Measurements from ENCODE around the gene MIGA2.

Gene MIGA2

DNA sequence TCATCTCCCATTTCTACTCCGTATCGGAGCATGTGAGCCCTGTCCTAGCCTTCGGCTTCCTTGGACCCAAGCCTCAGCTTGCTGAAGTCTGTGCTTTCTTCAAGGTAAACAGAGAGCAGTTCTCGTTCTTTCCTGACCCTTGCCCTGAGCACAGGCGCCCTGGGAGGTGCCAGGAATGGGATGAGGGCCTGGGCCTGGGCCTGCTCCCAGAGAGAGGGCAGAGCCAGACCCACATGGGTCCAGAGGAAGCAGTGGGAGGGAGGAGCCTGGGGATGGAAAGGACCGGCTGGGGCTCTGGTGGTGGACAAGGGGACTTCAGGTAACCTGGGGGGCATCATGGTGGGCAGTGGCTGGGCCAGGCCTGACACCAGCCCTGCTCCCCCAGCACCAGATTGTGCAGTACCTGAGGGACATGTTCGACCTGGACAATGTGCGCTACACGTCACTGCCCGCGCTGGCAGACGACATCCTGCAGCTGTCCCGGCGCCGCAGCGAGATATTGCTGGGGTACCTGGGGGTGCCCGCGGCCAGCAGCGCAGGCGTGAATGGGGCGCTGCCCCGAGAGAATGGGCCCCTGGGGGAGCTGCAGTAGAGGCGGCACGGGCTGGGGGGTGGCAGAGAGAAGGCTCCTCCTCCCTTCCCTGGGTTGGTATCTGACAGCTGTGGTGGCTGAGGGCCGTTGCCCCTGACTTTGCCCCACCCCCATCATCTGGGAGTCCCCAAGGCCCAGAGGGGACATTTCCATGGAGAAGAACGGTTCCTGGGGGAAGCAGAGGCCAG lies 33.6 kb downstream of the MIGA2 start:
- no peak for FAIRE-seq

DNA sequence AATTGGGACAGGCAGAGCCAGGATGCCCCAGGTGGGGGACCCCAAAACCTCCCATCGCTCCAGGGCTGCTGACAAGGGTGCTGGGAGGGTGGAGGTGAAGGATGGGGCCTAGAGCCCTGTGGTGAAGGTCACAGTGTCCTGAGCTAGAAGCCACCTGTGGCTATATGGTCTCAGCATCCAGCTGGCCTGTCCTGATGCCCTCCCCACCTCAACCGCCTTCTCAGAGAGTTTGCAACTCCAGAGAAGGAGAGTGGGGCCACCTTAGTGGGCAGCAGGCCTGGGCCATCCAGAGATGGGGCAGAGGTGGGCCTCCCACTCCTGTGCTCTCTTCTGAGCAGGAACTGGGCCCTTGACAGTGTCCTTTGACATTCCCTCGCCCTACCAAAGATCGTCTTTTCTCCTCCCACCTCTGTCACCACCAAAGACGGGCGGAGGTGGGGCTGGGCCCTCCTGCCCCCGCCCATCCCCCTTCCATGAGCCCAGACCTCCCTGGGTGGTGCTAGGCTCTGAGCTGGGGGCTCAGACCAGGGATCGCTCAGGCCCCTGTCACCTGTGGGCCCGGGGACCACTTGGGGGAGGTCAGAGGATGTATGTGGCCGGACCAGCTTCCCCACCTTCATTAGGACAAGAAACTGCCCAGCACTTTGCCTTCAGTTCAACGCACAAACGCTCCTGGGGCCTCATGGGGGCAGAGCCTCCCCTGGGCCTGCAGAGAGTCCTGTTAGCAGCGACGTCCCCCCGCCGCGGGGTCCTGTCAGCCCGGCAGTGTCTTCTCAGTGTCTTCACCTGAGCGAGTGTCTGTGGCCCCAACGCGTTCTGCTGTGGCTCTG lies 34.5 kb downstream of the MIGA2 start:
- FAIRE-seq (no peak), DNase-seq (ENCODE audit: extremely low spot score, insufficient read length, low read depth) (no peak)

More for the DNA sequence above, 33.6 kb downstream of the MIGA2 start:
- no peak for DNase-seq (ENCODE audit: extremely low spot score, insufficient read length, low read depth)

DNA sequence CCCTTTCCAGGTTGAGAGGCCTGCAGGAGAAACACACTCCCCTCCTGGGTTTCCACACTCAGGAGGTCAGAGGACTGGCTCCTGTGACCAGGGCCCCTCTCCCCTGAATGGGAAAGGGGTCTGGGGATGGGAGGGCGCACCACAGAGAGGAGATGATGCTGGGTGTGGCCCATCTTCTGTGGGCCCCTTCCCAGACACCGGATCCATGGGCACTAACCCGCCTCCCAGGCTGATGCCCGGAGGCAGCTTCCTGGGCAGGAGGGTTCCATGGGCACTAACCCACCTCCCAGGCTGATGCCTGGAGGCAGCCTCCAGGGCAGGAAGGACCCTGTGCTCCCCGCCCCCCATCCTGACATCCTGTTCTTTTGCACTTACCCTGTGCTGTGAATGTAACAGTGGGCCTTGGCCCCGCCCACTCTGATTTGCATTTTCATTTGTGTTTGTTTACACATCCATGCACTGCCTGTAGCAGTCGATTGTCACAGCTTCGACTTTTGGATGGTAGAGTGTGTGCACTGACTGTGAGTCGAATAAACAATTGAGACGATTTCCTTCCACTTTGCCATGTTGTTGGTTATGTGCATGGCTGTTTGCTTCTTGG lies 35.2 kb downstream of the MIGA2 start:
- DNase-seq (ENCODE audit: extremely low spot score, insufficient read length, low read depth) (no peak), FAIRE-seq (no peak)

DNA sequence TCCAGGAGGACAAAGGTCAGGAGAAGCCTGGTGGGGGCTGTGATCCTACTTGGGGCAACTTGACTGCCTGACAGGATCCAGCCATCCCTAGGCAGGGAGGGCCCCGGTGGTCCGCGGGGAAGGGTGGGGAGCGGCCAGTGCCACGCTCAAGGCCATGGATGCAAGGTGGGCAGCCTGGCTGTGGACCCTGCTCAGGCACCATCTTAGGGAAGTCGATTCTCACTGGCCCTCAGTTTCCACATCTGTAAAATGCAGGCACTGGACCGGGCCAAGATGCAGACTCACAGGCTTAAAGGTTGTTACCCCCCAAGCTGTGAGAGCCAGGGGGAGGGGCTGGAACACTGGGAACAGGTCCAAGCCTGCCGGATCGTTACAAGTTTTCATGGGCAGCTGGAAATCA lies 35.7 kb downstream of the MIGA2 start:
- FAIRE-seq: no peak
- no peak for DNase-seq (ENCODE audit: extremely low spot score, insufficient read length, low read depth)

DNA sequence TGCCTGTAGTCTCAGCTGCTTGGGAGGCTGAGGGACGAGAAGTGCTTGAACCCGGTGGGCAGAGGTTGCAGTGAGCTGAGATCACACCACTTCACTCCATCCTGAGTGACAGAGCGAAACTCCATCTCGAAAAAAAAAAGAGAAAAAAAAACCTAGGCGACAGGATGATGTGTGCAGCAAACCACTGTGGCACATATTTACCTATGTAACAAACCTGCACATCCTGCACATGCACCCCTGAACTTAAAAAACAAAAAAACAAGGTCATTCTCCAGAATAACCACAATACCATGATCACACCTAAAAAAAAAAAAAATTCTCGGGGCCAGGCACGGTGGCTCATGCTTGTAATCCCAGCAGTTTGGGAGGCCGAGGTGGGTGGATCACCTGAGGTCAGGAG lies 37.0 kb downstream of the MIGA2 start:
- DNase-seq (ENCODE audit: extremely low spot score, insufficient read length, low read depth): no peak
- FAIRE-seq: no peak

DNA sequence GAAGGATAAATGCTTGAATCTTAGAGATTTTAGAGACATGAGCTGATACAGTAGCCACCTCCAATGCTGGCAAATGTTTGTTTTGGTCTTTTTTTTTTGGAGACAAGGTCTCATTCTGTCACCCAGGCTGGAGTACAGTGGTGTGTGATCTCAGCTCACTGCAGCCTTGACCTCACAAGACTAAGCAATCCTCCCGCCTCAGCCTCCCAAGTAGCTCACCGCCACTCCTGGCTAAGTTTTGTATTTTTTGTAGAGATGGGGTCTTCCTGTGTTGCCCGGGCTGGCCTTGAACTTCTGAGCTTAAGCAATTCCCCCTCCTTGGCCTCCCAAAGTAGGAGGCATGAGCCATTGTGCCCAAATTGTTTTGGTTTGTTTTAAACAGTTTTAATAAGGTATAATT lies 37.7 kb downstream of the MIGA2 start:
- DNase-seq (ENCODE audit: extremely low spot score, insufficient read length, low read depth) (no peak), FAIRE-seq (no peak)

DNA sequence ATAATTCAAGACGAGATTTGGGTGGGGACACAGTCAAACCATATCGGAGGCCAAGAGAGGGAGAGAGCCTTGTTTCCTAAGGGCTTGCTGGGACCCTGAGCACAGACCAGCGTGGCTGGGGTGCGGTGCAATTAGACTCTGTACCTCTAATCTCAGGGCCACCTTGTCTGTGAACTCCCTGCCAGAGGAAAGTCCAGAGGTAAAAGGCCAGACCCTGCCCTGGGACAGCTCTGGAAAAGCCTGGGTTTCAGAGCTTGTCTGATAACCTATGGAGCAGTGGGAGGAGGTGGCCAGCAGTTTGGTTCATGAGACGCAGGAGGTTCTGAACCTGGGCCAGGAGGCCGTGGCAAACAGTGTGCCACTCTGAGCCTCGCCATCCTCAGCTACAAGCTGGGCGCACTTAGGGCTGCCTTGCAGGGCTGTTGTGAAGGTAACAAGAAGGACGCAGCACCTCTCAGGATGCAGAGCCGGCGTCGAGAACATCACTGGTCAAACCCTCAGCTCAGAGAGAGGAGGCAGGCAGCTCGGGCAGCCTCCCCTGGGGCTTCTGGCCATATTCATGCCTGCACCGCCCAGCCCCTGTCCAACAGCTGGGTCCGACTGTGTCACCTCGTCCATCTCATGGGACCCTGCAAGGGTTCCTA lies 39.7 kb downstream of the MIGA2 start:
- FAIRE-seq: no peak
- no peak for DNase-seq (ENCODE audit: extremely low spot score, insufficient read length, low read depth)

DNA sequence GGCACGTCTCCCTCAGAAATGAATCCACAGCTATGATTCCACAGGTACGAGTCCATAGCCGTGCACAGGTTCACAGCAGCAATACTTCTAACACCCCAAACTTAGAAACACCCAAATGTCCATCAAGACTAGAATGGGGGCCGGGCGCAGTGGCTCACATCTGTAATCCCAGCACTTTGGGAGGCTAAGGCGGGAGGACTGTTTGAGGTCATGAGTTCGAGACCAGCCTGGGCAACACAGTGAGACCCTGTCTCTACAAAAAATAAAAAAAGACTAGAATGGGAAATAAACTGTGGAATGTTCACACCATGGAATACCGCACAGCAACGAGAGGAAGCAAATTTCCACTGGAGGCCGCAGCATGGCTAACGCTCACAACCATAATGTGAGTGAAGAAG lies 40.2 kb downstream of the MIGA2 start:
- DNase-seq (ENCODE audit: extremely low spot score, insufficient read length, low read depth) (no peak), FAIRE-seq (no peak)

DNA sequence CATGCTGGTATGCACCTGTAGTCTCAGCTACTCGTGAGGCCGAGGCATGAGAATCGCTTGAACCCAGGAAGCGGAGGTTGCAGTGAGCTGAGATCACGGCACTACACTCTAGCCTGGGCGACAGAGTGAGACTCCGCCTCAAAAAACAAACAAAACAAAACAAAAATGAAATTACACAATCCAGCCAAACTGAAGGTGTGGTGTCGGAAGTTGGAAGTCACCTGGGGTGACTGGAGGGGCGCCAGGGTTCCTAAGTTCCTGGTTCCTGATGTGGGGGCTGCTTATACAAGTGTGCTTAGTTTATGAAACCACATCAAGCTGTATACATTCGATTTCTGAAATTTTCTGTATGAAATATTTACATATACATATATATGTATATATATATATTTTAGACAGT lies 40.8 kb downstream of the MIGA2 start:
- FAIRE-seq (no peak), DNase-seq (ENCODE audit: extremely low spot score, insufficient read length, low read depth) (no peak)

DNA sequence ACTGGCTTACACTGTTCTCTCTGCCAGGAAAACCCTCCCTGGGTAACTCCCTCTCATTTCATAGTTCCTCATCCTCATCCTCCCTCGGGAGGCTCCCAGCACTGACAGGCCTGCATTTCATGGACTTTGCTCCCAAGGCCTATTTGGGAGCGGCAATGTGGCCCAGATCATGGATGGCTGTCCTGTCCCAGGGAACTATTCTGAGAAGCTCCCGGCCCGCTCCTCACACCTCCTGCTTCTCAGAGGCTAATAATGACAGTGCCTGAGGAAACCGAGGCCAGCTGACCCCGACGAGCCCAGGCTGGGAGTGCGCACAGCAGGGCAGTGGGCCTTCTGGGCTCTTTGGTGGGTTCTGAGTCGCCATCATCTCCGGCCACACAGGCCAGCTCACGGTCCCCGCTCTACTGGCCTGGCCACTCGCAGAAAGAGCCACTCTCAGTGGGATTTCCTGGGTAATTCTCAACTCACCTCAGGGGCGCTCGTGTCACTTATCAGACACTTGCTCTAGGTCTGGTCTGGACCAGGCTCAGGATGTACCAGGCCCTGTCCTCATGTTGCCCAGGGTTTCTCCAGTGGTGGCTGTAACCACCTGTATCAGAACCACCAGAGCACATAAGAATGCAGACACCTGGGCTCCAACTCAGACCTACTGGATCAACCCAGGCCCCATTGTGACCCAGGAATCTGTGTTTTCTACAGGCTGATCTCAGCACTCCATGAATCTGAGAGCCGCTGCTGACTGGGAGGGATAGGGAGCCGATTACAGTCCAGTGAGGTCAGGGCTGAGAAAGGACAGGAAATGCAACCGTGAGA lies 42.5 kb downstream of the MIGA2 start:
- FAIRE-seq: no peak
- no peak for DNase-seq (ENCODE audit: extremely low spot score, insufficient read length, low read depth)

DNA sequence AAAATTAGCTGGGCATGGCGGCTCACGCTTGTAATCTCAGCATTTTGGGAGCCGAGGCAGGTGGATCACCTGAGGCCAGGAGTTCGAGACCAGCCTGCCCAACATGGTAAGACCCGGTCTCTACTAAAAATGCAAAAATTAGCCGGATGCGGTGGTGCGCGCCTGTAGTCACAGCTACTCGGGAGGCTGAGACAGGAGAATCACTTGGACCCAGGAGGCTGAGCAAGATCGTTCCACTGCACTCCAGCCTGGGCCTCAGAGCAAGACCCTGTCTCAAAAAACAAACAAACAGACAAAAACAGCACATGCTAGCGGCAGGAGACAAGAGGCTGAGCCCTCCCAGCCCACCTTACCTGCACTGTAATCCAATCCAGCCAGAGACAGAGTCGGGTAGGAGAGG lies 43.4 kb downstream of the MIGA2 start:
- FAIRE-seq (no peak), DNase-seq (ENCODE audit: extremely low spot score, insufficient read length, low read depth) (no peak)

DNA sequence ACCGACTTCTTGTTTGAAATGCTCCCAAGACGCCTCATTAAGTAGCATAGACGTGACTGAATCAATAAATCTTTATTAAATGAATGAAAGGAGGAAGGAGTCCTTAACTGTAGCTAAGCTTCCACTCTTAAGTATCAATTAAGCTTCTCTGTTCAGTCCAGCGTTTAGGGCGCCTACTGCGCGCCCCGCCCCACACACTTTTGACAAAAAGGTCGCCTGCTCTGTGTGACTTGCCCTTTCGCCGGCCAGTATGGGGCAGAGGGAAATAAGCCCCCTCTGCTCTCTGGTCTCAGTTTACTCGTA lies 43.8 kb downstream of the MIGA2 start:
- DNase-seq (ENCODE audit: extremely low spot score, insufficient read length, low read depth) (no peak), FAIRE-seq (no peak)

DNA sequence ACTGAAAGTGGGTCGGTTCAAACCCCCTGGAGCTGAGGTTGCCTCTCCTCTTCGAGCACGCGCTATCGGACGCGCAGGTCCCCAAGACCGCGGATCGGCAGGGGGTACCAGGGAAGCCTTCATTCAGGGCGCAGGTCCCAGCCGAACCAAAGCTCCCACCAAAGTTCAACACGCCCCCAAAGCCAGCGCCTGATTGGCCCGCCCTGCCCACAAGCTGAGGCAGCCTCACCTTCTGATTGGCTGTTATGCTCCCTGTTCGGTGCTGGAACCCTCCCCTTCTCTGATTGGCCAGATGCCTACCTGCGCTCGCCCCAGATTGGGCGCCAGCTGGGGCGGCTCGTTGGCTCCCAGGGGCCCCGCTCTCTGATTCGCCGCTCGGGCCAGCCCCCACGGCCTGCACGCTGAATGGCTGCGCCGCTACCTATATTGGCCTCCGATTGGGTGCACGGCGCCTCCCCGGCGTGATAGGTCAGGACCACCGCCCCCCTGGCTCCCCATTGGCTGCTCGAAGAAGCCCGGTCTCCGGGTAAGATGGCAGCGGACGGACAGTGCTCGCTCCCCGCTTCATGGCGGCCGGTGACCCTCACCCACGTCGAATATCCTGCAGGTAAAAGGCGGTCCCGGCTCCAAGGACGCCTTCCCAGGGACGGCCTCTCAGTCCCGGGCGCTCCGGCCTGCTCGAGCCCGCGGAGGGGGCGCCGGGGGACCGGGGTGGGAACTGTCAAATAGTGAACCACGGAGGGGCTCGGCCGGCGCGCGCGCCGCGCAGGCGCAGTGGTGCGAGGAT lies 44.4 kb downstream of the MIGA2 start, which contains the start of gene DOLPP1:
DOLPP1 (plus strand) TSS at position 511 of the 787 bp plus-strand sequence; CDS start at position 532, 21 bp downstream.
- peak; percentile 99 for DNase-seq (ENCODE audit: extremely low spot score, insufficient read length, low read depth)
- peak; percentile 98 for FAIRE-seq

DNA sequence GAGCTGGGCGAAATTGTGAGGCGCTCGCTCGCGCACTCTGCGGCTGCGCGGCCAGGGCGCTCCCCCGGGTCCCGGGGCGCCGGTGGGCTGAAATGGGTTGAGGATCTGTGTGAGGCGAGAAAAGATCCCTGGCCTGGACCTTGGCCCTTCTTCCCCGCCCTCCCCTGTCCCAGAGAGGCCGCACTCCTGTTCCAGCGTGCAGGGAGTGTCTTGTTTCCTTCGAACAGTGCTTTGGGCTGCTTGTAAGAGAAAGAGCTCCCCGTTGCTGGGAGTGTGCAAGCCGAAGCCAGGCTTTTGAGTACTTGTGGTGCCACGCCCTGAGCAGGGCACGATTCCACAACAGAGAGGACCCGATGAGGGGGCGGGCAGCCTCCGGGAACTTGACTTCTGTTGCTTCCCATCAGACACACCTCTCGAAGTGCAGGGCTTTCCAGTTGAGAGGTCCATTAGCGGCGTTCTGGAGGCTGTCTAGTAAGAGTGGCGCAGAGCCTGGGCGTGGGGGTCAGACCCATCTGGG lies 45.0 kb downstream of the MIGA2 start:
- DNase-seq (ENCODE audit: extremely low spot score, insufficient read length, low read depth) (peak; percentile 94), FAIRE-seq (no peak)

DNA sequence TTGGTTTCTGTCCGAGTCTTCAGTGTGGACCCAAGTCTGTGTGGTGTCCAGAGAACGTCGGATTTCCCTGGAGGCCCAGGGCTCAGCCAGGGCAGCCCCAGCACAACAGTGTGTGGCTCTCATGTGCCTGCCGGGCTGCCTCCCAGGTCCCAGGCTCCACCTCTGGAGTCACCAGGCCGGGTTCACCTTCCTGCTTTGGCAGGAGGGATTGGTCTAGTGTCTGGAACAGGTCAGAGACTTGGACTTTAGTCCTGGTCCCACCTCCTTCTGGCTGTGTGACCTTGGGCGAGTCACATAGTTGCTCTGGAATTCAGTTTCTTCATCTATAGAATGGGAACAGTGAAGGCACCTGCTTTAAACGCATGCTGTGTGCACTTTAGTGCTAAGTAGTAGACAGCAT lies 47.7 kb downstream of the MIGA2 start:
- no peak for FAIRE-seq
- DNase-seq (ENCODE audit: extremely low spot score, insufficient read length, low read depth): no peak

DNA sequence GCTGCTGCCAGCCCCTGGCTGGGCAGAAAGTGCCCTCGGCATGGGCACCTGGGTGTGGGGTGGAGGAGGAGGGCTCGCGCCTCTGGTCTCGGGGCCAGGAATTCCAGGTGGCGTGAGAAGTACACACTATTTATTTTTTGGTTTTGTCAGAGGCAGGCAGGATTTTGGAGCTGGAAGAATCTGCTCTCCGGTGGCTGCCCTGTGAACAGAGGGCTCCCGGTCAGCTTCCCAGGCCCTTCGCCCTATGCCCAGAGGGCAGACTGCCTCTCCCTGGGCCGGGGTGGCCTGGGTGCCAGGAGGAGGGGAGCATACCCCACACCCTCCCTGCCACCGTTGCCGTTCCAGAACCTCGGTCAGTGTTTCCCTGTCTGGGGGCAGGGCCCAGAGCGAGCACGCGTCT lies 52.8 kb downstream of the MIGA2 start:
- FAIRE-seq (no peak), DNase-seq (ENCODE audit: extremely low spot score, insufficient read length, low read depth) (no peak)

DNA sequence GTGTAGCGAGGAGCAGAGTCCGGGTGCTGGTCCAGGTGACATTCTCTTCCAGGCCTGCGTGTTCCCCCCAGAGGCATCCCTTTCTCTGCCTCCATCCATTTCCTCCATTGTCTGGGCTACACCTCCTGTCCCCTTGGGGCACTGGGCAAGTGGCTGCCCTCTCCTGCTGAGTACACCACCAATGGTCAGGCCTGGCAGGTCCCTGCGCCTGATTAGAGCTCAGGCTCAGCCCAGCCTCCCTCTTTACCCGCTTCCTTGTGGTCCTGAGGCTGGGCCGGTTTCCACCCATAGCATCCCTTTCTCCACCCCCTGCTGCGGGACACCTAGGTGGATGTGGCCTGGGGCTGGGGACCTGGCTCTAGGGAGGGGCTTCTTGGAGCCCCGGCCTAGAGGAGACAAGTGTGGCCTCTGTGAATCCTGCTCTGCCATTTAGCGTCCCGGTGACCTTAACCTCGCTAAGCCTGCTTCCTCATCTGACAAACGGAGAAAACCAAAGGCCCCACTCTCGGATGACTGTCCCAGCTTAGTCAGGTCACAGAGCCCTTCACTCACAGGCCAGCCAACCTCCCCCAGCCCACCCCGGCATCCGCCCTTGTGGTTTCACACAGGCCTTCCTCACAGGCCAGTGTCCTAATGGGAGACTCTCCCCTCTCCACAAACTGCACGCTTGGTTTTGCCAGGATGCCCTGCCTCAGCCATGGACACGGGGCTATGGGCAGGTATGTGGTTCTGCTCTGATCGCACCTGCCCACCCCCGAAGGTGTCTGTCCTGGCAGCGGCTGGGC lies 57.4 kb downstream of the MIGA2 start:
- no peak for FAIRE-seq
- DNase-seq (ENCODE audit: extremely low spot score, insufficient read length, low read depth): no peak
